Activated CD8-positive, alpha-beta memory T cell treated with anti-CD3 and anti-CD28 coated beads for 4 hours (primary cell): Measurements from ENCODE around the gene HK1.

Experiments
- DNase-seq, 2 donors: peaks; one replicate each; pipeline ENCODE4 v3.0.0-alpha.2; 2020; ENCODE audit warnings: low read depth in 2 of 2

HK1 gene

GRCh38 chr10:69348816-69349541 lies 70.7 kb downstream of the HK1 start:
- no peak for DNase-seq

GRCh38 chr10:69349542-69349888 lies 71.2 kb downstream of the HK1 start:
- DNase-seq: no peak

GRCh38 chr10:69351589-69351988 lies 73.3 kb downstream of the HK1 start:
- DNase-seq: no peak

- no peak for DNase-seq
Measured at GRCh38 chr10:69352569-69353264, 74.4 kb downstream of the HK1 start.

GRCh38 chr10:69353977-69354635 lies 75.8 kb downstream of the HK1 start:
- DNase-seq: no peak

GRCh38 chr10:69356187-69356586 lies 77.9 kb downstream of the HK1 start:
- DNase-seq: no peak

- no peak for DNase-seq
Measured at GRCh38 chr10:69358148-69358795, 80.0 kb downstream of the HK1 start.

- no peak for DNase-seq
Measured at GRCh38 chr10:69359148-69359547, 80.9 kb downstream of the HK1 start.

GRCh38 chr10:69359594-69359993 lies 81.3 kb downstream of the HK1 start:
- DNase-seq: no peak

GRCh38 chr10:69360485-69361302 lies 82.4 kb downstream of the HK1 start:
- DNase-seq: no peak

- no peak for DNase-seq
Measured at GRCh38 chr10:69361303-69361614, 83.0 kb downstream of the HK1 start.

GRCh38 chr10:69362471-69362954 lies 84.2 kb downstream of the HK1 start:
- DNase-seq: no peak

- no peak for DNase-seq
Measured at GRCh38 chr10:69363666-69364065, 85.4 kb downstream of the HK1 start.

- no peak for DNase-seq
Measured at GRCh38 chr10:69364232-69364940, 86.1 kb downstream of the HK1 start.

- no peak for DNase-seq
Measured at GRCh38 chr10:69366738-69367137, 88.4 kb downstream of the HK1 start.

- DNase-seq: no peak
Measured at GRCh38 chr10:69367469-69367868, 89.2 kb downstream of the HK1 start.

GRCh38 chr10:69372126-69372980 lies 94.1 kb downstream of the HK1 start:
- no peak for DNase-seq

- DNase-seq: no peak
Measured at GRCh38 chr10:69374242-69374641, 95.9 kb downstream of the HK1 start.

GRCh38 chr10:69374931-69375306 lies 96.6 kb downstream of the HK1 start:
- DNase-seq: no peak
